SJCRH30 (cell line): ENCODE measurements around the gene BTBD19. TPM values are rescaled to one million over a fixed set of nuclear protein-coding genes. Genes with fewer than 3 reads are reported as not detected.
A peak's percentile ranks its signal among the peaks of the same experiment; 100 is the strongest.

Experiments
- DNase-seq, 2 experiments: peaks; one replicate each; pipeline ENCODE4 v3.0.0-alpha.2; 2015 to 2020
- H3K27ac ChIP-seq: fragments of 250-450 bp; sonication (Bioruptor Pico); 2 replicates; pipeline ENCODE4 v1.5.1; 2020; ENCODE audit warnings: mild to moderate bottlenecking, moderate library complexity
- H3K27me3 ChIP-seq: fragments of 250-450 bp; sonication (Bioruptor Pico); 2 replicates; pipeline ENCODE4 v1.5.1; 2020; ENCODE audit warnings: mild to moderate bottlenecking, moderate library complexity
- H3K36me3 ChIP-seq: fragments of 250-450 bp; sonication (Bioruptor Pico); 2 replicates; pipeline ENCODE4 v1.5.1; 2020; ENCODE audit warnings: mild to moderate bottlenecking, moderate library complexity
- H3K4me1 ChIP-seq: fragments of 250-450 bp; sonication (Bioruptor Pico); 2 replicates; pipeline ENCODE4 v1.5.1; 2020; ENCODE audit warnings: mild to moderate bottlenecking, moderate library complexity
- H3K4me3 ChIP-seq: fragments of 250-450 bp; sonication (Bioruptor Pico); 2 replicates; pipeline ENCODE4 v1.5.1; 2020; ENCODE audit warnings: mild to moderate bottlenecking, moderate library complexity
- H3K9me3 ChIP-seq: fragments of 250-450 bp; sonication (Bioruptor Pico); replicated peaks from 2 replicates; pipeline ENCODE4 v1.5.1; 2020; ENCODE audit warnings: mild to moderate bottlenecking, moderate library complexity
- total RNA-seq: library from RNA; depleted of rRNA; stranded (reverse); fragments of >200 nt; shearing (Covaris generic); gene quantifications from 2 replicates; pipeline ENCODE4 v1.2.3, GENCODE V29; 2014

Gene BTBD19
- total RNA-seq, 1 experiment from 2014 or later, result 0.43 TPM

DNA sequence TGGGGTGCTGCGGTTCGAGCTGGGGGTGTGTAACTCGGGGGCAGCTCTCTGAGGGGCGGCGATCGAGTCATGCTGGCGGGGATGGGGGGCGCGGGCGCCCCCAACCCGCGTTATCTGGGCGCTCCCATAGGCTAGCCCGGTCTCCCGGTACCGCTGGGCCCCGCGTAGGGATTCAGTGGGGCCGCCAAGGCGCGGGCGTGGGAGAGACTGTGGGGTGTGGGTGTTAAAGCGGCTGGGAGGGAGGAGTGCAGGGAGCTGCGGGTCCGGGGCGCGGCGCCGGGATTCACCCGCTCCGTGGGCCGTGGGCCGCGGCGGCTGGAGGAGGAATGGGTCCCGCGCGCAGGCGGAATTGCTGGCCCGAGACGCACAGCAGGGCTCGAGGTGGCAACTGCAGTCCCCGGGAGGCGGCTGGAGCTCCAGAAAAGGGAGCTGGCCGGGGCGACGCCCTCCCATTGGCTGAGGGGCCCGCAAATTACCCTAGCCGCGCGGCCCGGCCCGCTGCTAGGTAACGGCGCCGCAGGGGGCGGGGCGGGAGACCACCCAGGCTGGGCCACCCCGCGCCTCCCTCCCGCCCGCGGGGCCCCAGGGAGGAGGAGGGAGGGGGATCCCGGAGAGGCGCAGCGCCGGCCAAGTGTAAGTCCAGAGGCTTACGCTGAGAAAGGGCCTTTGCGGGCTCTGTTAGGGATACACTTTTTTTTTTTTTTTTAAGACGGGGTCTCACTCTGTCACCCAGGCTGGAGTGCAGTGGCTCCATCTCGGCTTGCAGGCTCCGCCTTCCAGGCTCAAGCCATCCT, 34.7 kb downstream of the BTBD19 start, which contains the start of gene PTCH2:
PTCH2 (minus strand) TSS at position 392 of the 794 bp plus-strand sequence; CDS start at position 71, 321 bp downstream.
- H3K9me3 ChIP-seq, result no peaks in the 10 kb centered on the region
- no peaks in the 10 kb centered on the region for H3K36me3 ChIP-seq
- no peak within 1 kb of the TSS; the same call in 1 of the 2 replicates for H3K27ac ChIP-seq
- peaks cover 9% of the 10 kb centered on the region for H3K4me1 ChIP-seq
- no peaks in the 10 kb centered on the region for H3K27me3 ChIP-seq
- H3K4me3 ChIP-seq, result peak within 1 kb of the TSS; percentile 62
- DNase-seq, result peak; percentile 95 to 98

DNA sequence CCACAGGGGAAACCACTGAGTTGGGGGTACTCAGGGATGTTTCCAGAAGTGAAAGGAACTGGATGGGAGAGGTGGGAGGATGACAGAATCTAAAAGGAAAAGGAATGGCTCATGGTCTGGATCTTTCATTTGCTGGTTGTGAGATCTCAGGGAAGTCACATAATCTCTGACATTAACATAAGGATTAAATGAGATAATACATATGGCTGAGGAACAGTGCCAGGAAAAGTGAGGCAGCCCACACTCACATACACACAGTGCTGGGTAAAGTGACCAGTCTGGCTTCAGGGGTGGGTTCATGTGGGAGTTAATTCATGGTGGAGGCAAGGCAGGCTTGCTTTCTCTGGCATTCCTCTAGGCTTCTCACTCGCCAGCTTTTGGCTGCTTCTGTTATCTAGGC, 38.7 kb downstream of the BTBD19 start:
- no peak for DNase-seq
- H3K4me3 ChIP-seq, result no peak overlapping the region
- H3K27ac ChIP-seq, result no peak overlapping the region
- no peaks in the 10 kb centered on the region for H3K27me3 ChIP-seq
- peaks cover 4% of the 10 kb centered on the region; the same call in 1 of the 2 replicates for H3K4me1 ChIP-seq
- H3K9me3 ChIP-seq, result no peaks in the 10 kb centered on the region
- no peaks in the 10 kb centered on the region for H3K36me3 ChIP-seq

DNA sequence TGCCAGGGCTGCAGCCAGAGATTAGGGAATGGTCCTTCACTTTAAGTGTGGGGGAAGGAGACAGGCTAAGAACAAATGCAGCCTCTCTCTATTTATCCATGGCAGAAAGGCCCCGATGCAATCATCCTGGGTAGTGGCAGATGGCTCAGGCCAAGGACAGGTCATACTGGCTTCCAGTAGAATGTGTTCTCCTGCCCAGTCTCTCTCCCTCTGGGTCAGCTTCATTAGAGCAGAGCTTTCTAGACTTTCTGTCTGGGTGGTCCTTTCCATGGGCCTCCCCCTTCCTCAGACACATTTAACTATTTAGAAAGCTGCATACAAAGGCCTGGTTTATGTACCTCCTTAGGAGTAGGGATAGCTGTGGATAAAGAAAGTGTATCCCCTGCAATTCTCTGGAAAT, 39.5 kb downstream of the BTBD19 start:
- Histone ChIP-seq H3K4me1 (peaks cover 4% of the 10 kb centered on the region; the same call in 1 of the 2 replicates), H3K27me3 (no peaks in the 10 kb centered on the region), H3K9me3 (no peaks in the 10 kb centered on the region), H3K27ac (no peak overlapping the region), H3K4me3 (no peak overlapping the region), H3K36me3 (no peaks in the 10 kb centered on the region)
- DNase-seq, result peak in 1 of 2 experiments; percentile 27

DNA sequence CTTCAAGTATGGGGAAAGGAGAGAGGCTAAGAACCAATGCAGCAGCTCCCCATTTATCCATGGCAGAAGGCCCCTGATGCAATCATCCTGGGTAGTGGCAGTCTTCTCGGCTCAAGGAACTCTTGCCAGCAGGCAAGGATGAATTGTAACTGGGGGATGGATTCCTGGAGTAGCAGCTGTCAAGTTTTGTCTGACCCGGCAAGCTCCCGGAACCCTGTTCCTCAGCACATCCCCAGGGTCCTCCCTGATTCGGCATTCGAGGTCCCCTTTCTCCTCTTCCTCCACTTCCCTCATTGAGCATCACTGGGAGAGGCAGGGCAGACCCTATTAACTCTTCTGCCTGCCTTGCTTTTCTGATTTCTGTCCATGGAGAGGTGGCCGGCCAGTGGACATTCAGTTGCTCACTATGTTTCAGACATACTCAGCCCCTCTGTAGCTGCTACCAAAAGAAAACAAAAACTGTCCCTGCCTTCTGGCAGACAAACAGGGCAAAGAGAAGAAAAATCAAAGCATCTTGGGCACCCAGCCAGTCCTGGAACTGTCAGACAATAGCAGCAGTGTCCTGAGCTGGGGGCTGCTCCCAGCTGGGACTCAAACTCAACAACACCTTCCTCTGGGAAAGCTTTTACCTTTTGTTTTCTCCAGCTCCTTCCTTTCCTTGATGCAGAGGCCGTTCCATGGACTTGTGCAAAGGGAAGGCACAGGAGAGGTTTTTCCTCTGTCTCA, 40.3 kb downstream of the BTBD19 start:
- Histone ChIP-seq H3K27me3 (no peaks in the 10 kb centered on the region), H3K27ac (no peak overlapping the region), H3K36me3 (no peaks in the 10 kb centered on the region), H3K4me3 (no peak overlapping the region), H3K9me3 (no peaks in the 10 kb centered on the region), H3K4me1 (peaks cover 4% of the 10 kb centered on the region; the same call in 1 of the 2 replicates)
- DNase-seq, result peak; percentile 40 to 73

DNA sequence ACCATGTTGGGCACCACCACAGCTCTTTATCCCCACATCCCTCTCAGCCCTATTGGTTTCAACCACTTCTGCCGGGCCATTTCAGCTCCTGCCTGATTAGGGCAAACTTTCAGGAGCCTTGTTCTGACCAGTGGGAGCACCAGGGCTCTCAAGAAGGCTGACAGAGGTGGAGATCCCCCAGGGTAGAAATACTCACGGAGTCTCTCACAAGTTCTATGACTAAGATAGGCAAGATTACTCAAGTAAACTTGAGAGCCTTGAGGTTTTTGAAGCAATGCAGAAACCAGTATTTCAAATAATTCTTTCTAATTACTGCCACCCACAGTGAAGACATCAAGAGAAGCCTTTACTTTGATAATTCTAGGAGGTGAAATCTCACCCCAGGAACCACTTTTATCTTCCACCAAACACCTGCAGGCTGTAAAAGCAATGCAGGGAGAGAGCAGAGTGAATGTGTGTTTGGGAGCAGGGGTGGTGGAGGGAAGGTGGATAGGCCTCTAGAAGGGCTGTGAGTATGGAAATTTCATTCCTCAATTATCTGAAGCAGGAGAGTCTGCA, 41.3 kb downstream of the BTBD19 start:
- H3K9me3 ChIP-seq, result no peaks in the 10 kb centered on the region
- no peak for DNase-seq

DNA sequence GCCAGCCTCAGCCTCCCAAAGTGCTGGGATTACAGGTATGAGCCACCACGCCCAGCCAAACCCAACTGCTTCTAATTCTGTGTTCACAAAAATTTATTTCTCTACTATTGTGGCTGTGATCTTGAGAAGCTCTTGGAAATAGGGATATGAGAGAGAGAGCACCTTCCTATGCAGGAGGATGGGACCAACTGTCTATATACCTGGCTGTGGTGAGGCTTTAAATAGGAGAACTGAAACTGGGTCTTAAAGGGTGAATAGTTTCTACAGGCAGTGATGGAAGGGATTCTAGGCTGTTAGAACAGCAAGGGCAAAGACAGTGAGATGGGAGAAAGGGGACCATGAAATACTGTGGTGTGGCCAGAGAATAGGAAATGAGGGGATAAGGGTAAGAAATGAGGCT, 43.0 kb downstream of the BTBD19 start:
- Histone ChIP-seq H3K27me3 (no peaks in the 10 kb centered on the region), H3K27ac (no peak overlapping the region), H3K4me3 (no peak overlapping the region), H3K36me3 (no peaks in the 10 kb centered on the region), H3K9me3 (no peaks in the 10 kb centered on the region), H3K4me1 (peaks cover 4% of the 10 kb centered on the region; the same call in 1 of the 2 replicates)
- DNase-seq, result no peak

More for the DNA sequence above, 41.3 kb downstream of the BTBD19 start:
- Histone ChIP-seq H3K4me1 (peaks cover 4% of the 10 kb centered on the region; the same call in 1 of the 2 replicates), H3K27ac (no peak overlapping the region), H3K4me3 (no peak overlapping the region), H3K27me3 (no peaks in the 10 kb centered on the region), H3K36me3 (no peaks in the 10 kb centered on the region)

DNA sequence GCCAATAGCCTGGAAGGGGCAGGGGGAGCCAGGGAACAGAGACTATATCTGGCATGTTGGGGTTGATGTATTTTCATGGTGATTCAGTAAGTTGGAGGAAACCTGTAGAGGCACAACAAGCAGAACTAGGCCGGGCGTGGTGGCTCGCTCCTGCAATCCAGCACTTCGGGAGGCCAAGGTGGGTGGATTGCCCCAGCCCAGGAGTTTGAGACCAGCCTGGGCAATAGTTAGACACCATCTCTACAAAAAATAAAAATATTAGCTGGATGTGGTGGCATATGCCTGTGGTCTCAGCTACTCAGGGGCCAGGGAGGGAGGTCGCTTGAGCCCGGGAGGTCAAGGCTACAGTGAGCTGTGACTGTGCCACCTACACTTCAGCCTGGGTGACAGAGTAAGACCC, 44.9 kb downstream of the BTBD19 start:
- H3K36me3 ChIP-seq, result 0 out of 2 replicates have a peak, but pooled peaks cover 2% of the 10 kb centered on the region
- H3K27ac ChIP-seq, result no peak overlapping the region
- no peaks in the 10 kb centered on the region for H3K9me3 ChIP-seq
- peaks cover 4% of the 10 kb centered on the region; the same call in 1 of the 2 replicates for H3K4me1 ChIP-seq
- H3K27me3 ChIP-seq, result no peaks in the 10 kb centered on the region
- H3K4me3 ChIP-seq, result no peak overlapping the region
- no peak for DNase-seq

DNA sequence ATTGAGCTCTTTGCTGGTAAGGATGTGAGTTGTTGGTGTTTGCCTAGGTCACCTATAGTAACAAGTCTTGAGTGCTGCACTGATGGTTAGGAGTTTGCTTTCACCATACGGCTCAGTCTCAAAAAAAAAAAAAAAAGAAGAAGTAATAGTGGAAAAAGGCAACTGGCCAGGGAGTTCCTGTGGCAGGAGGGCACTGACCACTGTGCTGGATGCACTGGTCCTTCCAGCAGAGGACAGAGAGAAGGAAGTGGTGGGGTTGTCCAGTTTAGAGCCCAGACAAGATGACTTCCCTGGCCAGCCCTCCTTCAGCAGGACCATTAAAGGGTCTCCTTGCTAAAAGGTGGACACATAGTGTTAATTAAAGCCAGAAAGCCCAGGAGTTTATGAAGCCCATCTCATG, 46.6 kb downstream of the BTBD19 start:
- no peaks in the 10 kb centered on the region for H3K4me1 ChIP-seq
- H3K27me3 ChIP-seq, result no peaks in the 10 kb centered on the region
- no peak for DNase-seq
- no peak overlapping the region for H3K4me3 ChIP-seq
- 0 out of 2 replicates have a peak, but pooled peaks cover 2% of the 10 kb centered on the region for H3K36me3 ChIP-seq
- no peak overlapping the region for H3K27ac ChIP-seq
- no peaks in the 10 kb centered on the region for H3K9me3 ChIP-seq

DNA sequence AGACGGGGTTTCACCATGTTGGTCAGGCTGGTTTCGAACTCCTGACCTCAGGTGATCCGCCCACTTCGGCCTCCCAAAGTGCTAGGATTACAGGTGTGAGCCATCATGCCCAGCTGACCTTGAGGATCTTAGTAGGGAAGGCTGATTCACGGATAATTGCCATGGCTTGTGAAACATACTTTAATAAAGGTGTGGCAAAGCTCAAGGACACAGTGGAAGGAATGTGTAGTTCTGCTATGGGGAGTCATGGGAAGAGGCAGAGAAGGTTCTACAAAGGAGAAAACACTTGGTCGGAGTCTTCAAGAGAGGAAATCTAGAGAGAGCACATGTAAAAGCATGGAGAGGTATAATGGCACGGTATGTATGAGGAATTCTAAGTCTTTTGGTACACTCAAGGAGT, 47.4 kb downstream of the BTBD19 start:
- Histone ChIP-seq H3K27me3 (no peaks in the 10 kb centered on the region), H3K4me3 (no peak overlapping the region), H3K27ac (no peak overlapping the region), H3K4me1 (no peaks in the 10 kb centered on the region), H3K9me3 (no peaks in the 10 kb centered on the region), H3K36me3 (0 out of 2 replicates have a peak, but pooled peaks cover 2% of the 10 kb centered on the region)
- DNase-seq, result no peak

DNA sequence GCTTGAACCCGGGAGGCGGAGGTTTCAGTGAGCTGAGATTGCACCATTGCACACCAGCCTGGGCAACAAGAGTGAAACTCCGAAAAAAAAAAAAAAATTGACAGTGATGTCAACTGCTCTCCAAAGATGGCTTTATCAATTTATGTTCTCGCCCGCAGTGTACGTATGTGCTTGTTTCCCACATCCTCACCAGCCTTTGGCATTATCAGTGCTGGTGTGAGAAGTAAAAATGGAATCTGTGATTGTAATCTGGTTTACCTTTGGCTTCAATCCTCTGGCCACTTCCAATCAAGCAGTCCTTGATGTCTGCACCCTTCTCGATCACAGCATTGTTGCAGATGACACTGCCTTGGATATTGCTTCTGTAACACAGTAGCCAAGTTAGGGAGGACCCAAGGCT, 49.1 kb downstream of the BTBD19 start:
- 0 out of 2 replicates have a peak, but pooled peaks cover 2% of the 10 kb centered on the region for H3K36me3 ChIP-seq
- no peak for DNase-seq
- no peaks in the 10 kb centered on the region for H3K4me1 ChIP-seq
- H3K4me3 ChIP-seq, result no peak overlapping the region
- H3K27ac ChIP-seq, result no peak overlapping the region
- H3K27me3 ChIP-seq, result no peaks in the 10 kb centered on the region
- H3K9me3 ChIP-seq, result no peaks in the 10 kb centered on the region

DNA sequence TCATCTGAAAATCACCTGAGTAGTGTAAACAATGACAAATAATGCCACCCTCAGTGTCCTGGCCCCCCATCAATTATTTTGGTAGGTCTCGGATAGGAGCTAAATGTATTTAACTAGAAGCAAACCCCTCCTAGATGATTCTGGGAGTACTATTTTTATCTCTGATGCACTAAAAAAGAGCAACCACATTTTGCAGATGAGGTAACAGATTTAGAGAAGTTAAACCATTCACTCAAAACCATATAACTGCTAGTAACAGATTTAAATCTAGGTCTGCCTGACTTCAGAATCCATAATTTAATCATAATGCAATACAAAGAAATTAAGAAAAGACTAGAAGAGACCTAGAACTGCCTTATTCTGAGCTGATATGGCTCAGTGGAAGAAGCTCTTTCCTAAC, 52.0 kb downstream of the BTBD19 start:
- Histone ChIP-seq H3K36me3 (peaks cover 4% of the 10 kb centered on the region; the same call in 1 of the 2 replicates), H3K9me3 (no peaks in the 10 kb centered on the region), H3K27ac (no peak overlapping the region), H3K27me3 (no peaks in the 10 kb centered on the region), H3K4me1 (no peaks in the 10 kb centered on the region), H3K4me3 (no peak overlapping the region)
- DNase-seq, result no peak

DNA sequence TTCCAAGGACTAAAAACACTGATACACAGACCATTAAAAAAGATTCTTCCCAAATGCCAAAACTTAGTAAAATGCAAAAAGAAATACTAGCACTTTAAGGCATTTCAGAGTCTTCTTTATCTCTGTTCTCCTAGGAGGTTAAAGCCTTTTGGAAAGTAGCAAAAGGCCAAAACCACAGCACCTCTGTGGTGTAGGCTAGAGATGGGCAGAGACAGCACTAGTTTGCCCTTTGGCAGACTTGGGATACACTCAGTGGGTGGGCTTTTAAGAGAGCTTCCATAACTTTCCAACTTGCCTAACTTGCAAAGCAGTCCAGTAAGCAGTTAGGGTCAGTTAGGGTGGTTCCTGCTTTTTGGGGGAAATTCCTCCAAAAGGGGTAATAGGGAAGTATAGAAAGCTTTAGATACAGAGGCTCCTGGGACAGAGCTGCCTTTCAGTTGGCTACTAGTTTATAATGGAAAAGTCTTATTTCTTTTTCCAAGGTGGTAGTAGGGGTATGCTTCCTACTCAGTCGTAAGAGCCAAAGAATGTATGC, 52.6 kb downstream of the BTBD19 start:
- H3K4me1 ChIP-seq, result no peaks in the 10 kb centered on the region

DNA sequence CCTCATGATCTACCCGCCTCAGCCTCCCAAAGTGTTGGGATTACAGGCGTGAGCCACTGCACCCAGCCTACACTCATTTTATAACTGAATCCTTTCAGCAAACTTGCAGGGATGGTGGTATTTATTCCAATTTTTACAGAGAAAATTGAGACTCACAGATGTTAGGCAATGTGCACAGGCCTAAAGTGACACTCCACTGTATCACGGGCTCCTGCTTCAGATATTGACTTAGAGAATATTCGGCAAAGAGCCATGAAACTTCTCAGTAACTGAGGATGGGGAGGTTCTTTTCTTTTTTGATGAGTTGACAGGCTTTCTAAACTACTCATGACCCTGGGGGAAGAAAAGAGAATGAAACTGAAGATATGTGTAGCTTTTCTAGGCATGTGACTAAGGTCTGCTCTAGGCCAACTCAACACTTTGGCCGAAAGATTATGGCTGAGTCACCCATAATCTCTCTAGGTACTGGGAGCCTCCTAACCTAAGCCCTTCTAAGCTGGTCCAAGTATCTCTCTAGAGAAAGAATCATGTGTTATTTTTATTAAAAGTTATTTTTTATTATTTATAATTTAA, 54.6 kb downstream of the BTBD19 start:
- no peak overlapping the region for H3K27ac ChIP-seq
- peaks cover 5% of the 10 kb centered on the region; the same call in 1 of the 2 replicates for H3K36me3 ChIP-seq
- H3K4me3 ChIP-seq, result no peak overlapping the region
- H3K27me3 ChIP-seq, result no peaks in the 10 kb centered on the region
- no peaks in the 10 kb centered on the region for H3K4me1 ChIP-seq
- DNase-seq, result no peak
- H3K9me3 ChIP-seq, result no peaks in the 10 kb centered on the region

More for the DNA sequence above, 52.6 kb downstream of the BTBD19 start:
- H3K4me3 ChIP-seq, result no peak overlapping the region
- H3K9me3 ChIP-seq, result no peaks in the 10 kb centered on the region
- DNase-seq, result no peak
- no peak overlapping the region for H3K27ac ChIP-seq
- H3K36me3 ChIP-seq, result peaks cover 4% of the 10 kb centered on the region; the same call in 1 of the 2 replicates
- H3K27me3 ChIP-seq, result no peaks in the 10 kb centered on the region
